GM19043 (cell line): ENCODE results near the gene CCDC91.
A peak's percentile ranks its signal among the peaks of the same experiment; 100 is the strongest.
"Not testable (repeated sequence)": the region's sequence is repeated elsewhere in the genome, so short reads cannot be mapped to it uniquely, and the experiment has no call there.

Experiments
- ATAC-seq: cut with Tn5 transposase; IDR thresholded peaks from one replicate; pipeline ENCODE4 v1.9.1; 2021; ENCODE audit warnings: low read depth; ENCODE audit not compliant: unreplicated experiment

The CCDC91 gene

DNA sequence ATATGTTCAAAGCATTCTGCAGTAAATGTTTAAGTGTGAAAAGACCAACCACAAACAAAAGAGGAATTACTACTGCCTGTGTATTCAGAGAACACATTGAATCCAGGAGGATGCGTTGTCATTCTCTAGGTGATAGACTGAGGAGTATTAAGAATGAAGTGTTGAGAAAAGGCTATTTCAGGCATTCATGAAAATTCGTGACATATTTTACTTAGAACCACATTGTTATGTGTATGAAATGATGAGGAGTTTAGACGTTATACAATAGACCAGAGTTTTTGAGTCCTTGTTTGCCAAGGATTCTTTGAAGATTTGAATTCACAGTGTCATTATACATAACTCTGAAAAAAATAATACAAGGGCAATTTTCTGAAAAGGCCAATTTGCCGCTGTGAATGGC, 251.8 kb downstream of the CCDC91 start:
- ATAC-seq = no peak

DNA sequence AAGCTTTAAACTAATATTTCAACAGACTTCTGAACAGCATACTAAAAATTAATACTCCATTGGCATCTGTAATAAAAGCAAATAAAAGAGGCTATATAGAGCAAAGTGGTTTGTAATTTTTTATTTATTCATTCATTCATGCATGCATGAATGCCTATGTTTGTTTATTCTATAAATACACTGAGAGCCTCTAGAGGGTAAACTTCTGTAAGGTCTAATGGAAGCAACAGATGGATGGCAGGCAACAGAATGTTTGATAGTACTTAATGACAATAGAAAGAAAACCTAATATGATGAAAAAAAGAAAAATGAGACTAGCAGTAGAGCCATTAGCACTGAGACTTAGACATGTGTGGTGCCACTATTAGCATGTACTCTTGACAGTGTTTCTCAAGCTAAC, 253.1 kb downstream of the CCDC91 start:
- ATAC-seq = no peak

DNA sequence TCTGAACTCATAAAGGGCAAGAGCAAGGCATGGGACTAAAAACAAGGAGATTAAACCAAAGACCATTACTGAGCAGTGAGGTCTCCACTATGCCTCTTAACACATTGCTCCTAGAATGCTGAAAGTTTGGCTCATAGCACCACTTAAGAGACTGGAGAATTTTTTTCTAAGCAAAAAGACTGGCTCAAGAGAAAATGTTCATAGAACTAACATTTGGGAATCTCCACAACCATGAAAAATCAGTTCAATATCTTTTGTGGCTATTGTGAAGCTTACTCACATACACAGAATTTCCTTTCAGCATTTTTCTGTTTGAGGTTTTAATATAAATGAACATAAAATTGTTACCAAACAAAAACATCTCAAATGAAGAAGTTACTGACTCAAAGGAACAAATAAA, 255.8 kb downstream of the CCDC91 start:
- ATAC-seq = no peak

DNA sequence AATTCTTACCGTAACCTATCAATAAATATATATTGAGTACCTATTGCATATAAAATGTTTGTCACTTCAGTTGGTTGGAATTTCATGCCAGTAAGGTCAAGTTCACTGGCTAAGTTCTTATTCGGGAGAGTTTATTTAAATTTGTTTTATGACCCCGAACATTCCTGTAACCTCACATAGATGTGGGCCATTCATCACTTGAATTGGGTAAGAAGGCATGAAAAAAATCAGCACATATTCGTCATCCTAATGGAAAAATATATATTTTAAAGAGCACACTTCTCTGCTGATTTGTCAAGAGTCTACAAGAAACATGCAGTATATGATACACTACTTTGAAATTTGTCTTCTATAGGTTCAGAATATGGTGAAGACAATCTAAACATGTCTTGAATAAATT, 263.4 kb downstream of the CCDC91 start:
- ATAC-seq = no peak

DNA sequence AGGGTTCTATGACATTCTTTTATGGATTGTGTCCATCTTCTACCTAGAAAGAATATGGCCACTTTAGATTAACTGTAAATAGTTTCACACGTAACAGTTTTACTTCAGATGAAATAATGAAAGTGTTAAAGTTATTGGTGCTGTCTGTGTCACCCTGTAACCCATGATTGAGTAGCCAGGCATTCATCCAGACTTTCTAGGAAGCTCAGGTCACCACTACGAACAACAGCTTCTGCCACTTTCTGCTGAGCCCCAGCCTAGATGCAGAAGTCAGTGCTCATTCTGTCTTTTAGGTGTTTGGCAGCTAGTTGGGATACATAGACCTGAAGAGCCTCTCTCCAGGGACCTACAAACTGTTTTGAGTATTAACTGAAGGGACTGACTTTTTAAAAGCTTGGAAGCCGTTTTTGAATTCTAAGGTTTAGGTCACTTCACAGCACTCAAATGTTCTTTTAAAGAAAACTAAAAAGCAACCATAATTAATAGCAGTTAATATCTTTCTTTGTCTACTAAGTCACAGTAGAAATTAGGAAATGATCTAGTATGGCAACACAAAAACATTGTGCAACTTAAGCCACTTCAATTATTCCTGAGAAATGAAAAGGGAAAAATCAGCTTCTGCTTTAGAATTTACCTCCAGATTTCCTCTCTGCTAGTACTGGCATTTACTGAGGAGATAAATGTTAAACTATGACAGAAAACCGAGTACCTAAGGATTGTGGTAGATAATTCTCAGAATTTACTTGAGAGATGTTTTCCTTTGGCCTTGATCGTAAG, 266.9 kb downstream of the CCDC91 start:
- no peak for ATAC-seq

GRCh38 chr12:28457785-28458184, 267.5 kb downstream of the CCDC91 start:
- no peak for ATAC-seq

GRCh38 chr12:28459481-28459880, 269.2 kb downstream of the CCDC91 start:
- ATAC-seq = no peak

- ATAC-seq = peak; percentile 64
Measured at GRCh38 chr12:28460420-28461130, 270.3 kb downstream of the CCDC91 start.

- ATAC-seq = no peak
Measured at GRCh38 chr12:28463396-28463795, 273.1 kb downstream of the CCDC91 start.

DNA sequence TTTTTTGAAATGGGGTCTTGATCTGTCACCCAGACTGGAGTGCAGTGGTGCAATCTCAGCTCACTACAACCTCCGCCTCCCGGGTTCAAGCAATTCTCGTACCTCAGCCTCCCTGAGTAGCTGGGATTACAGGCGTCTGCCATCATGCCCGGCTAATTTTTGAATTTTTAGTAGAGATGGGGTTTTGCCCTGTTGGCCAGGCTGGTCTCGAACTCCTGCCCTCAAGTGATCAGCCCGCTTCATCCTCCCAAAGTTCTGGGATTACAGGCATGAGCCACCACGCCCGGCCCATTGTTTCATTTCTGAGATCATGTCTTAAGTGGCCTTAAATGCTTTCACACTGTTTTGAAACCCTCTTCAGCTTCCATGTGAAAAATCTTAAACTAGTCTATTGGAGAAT, 281.5 kb downstream of the CCDC91 start:
- ATAC-seq = not testable (repeated sequence)

DNA sequence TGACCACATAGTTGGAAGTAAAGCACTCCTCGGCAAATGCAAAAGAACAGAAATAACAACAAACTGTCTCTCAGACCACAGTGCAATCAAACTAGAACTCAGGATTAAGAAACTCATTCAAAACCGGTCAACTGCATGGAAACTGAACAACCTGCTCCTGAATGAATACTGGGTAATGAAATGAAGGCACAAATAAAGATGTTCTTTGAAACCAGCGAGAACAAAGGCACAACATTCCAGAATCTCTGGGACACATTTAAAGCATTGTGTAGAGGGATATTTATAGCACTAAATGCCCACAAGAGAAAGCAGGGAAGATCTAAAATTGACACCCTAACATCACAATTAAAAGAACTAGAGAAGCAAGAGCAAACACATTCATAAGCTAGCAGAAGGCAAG, 285.9 kb downstream of the CCDC91 start:
- ATAC-seq = not testable (repeated sequence)

DNA sequence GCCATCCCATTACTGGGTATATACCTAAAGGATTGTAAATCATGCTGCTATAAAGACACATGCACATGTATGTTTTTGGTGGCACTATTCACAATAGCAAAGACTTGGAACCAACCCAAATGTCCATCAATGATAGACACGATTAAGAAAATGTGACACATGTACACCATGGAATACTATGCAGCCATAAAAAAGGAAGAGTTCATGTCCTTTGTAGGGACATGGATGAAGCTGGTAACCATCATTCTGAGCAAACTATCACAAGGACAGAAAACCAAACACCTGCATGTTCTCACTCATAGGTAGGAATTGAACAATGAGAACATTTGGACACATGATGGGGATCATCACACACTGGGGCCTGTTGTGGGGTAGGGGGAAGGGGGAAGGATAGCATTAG, 288.8 kb downstream of the CCDC91 start:
- not testable (repeated sequence) for ATAC-seq

DNA sequence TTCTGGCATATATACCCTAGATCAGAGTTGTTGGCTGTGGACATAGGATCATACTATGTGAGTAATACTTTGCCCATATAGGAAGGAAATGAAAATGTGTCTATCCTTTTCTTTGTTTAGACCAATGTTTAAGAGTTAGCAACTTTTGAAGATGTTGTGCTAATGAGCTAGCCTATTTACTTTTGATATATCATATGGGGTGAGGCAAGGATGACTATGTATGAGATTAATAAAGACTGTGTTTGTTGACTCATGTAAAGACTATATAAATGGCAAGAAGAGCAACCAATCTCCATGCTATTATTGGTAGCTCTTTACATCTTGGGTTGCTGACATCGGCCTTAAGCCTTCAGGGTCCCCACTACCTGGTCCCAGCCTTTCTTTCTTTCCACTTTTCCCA, 289.4 kb downstream of the CCDC91 start:
- ATAC-seq = no peak

- no peak for ATAC-seq
Measured at GRCh38 chr12:28484156-28484555, 293.9 kb downstream of the CCDC91 start.

DNA sequence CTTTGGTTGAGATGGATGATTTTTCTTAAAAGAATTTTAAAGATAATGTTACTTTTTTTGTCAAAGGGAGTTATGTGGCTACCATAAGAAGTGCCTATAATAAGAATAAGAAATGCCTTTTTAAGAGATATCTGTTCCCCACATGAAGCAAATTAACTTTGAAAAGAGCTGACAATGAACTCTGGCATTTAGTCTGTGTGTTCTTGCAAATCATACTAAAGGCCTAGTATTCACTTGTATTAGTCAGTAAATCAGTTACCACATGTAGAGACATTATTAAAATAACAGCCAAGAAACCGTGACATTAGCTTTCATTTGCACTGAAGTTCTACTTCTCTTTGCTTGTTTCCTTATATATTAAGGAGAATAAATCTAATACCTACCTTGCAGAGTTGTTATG, 296.3 kb downstream of the CCDC91 start:
- ATAC-seq = no peak

DNA sequence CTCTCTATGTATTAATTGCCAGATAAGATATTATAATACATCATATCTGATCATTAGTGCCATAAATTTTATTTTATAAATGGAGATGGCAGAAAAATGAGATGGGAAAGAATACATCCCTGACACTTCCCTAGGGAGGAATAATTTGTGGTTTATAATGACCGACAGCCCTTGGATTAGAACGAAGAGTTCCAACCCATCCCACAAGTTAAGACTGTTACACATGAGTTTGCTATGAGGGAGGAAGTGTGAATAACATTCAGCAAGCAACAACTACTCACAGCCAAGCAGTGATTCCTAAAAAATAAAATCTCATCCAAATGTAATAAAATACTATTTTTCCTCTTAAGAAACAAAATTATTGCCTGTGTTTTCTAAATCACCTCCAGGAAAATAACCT, 299.0 kb downstream of the CCDC91 start:
- ATAC-seq = no peak

DNA sequence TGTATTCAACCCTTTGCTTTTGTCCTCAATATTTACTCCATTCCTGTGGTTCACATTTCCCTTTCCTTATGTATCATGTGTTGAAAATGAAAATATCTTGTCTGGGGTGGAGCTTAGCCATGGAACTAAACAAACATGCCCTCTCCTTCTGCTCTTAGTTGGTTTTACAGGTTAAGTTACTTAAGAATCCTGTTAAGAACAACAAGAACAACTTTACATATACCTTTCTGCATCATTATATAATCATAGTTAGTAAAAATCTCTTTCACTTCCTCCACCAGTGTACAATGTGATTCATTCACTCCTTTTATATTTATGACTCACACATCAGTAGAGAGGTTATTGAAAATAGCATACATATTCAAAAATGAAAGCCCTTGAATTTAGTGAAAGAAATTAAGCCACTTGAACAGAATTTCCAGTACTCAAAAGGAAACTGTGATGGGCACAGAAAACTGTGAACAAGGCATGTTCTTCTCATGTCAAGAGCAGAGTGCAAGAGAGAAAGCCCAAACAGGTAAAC, 307.7 kb downstream of the CCDC91 start:
- peak; percentile 85 for ATAC-seq

GRCh38 chr12:28498850-28499249, 308.6 kb downstream of the CCDC91 start:
- ATAC-seq = no peak

GRCh38 chr12:28500373-28501024, 310.2 kb downstream of the CCDC91 start:
- no peak for ATAC-seq

GRCh38 chr12:28506271-28506670, 316.0 kb downstream of the CCDC91 start:
- ATAC-seq = no peak

- ATAC-seq = no peak
Measured at GRCh38 chr12:28507033-28507432, 316.8 kb downstream of the CCDC91 start.
